Keratinocyte (primary cell): ENCODE measurements around the gene SRSF5. TPM values are rescaled to one million over a fixed set of nuclear protein-coding genes. Genes with fewer than 3 reads are reported as not detected.

ENCODE experiments used
- DNase-seq: peaks from one replicate; pipeline ENCODE4 v3.0.0-alpha.2; 2011; ENCODE audit warnings: low read depth, missing footprints, low spot score
- FAIRE-seq: peaks from 2 replicates; lab custom pipeline; 2011; peaks lifted over from hg19 to GRCh38; lab: Jason Lieb, UNC
- H2AFZ ChIP-seq: 2 replicates; pipeline ENCODE4 v1.6.0; 2012; ENCODE audit warnings: low read length, control low read depth, inconsistent platforms; ENCODE audit not compliant: control insufficient read depth
- H3K27ac ChIP-seq: 2 replicates; pipeline ENCODE4 v1.5.1; 2011; ENCODE audit warnings: low read length; ENCODE audit not compliant: control insufficient read depth, insufficient read depth
- H3K27me3 ChIP-seq: 3 replicates; pipeline ENCODE4 v1.6.0; 2011; ENCODE audit warnings: low read length; ENCODE audit not compliant: control insufficient read depth, insufficient read depth; ENCODE audit errors: extremely low read depth
- H3K36me3 ChIP-seq, 2 experiments: 2 replicates in 1 of 2; 3 replicates in 1 of 2; pipeline ENCODE4 v1.5.1; 2011; ENCODE audit warnings: low read length in 2 of 2, mild to moderate bottlenecking in 1 of 2; ENCODE audit not compliant: control insufficient read depth in 2 of 2, insufficient read depth in 2 of 2; ENCODE audit errors: extremely low read depth in 1 of 2
- H3K4me1 ChIP-seq: 3 replicates; pipeline ENCODE4 v1.5.1; 2011; ENCODE audit warnings: low read length; ENCODE audit not compliant: control insufficient read depth, insufficient read depth; ENCODE audit errors: extremely low read depth
- H3K4me2 ChIP-seq: 3 replicates; pipeline ENCODE4 v1.6.0; 2011; ENCODE audit warnings: low read depth, low read length; ENCODE audit not compliant: control insufficient read depth, insufficient read depth; ENCODE audit errors: extremely low read depth
- H3K4me3 ChIP-seq, 3 experiments: fragments of 200-600 bp in 1 of 3; sonication (generic) in 1 of 3; 2 replicates in 2 of 3; 3 replicates in 1 of 3; pipeline ENCODE4 v1.5.1; 2011 to 2016; ENCODE audit warnings: low read length in 3 of 3, mild to moderate bottlenecking in 3 of 3, control low read depth in 2 of 3, inconsistent platforms in 1 of 3, low read depth in 1 of 3, mixed read lengths in 1 of 3, mixed run types in 1 of 3, moderate library complexity in 1 of 3; ENCODE audit not compliant: control insufficient read depth in 2 of 3, insufficient read depth in 2 of 3; ENCODE audit errors: extremely low read depth in 1 of 3
- H3K79me2 ChIP-seq: 2 replicates; pipeline ENCODE4 v1.6.0; 2012; ENCODE audit warnings: low read length; ENCODE audit not compliant: control insufficient read depth, insufficient read depth
- H3K9ac ChIP-seq: 3 replicates; pipeline ENCODE4 v1.6.0; 2011; ENCODE audit warnings: low read length; ENCODE audit not compliant: control insufficient read depth, insufficient read depth; ENCODE audit errors: extremely low read depth
- H3K9me1 ChIP-seq: 3 replicates; pipeline ENCODE4 v1.6.0; 2011; ENCODE audit warnings: low read length; ENCODE audit not compliant: control insufficient read depth, insufficient read depth; ENCODE audit errors: extremely low read depth
- H3K9me3 ChIP-seq: 2 replicates; pipeline ENCODE4 v1.5.1; 2012; ENCODE audit warnings: low read depth, low read length; ENCODE audit not compliant: control insufficient read depth
- H4K20me1 ChIP-seq: 3 replicates; pipeline ENCODE4 v1.6.0; 2011; ENCODE audit warnings: low read length; ENCODE audit not compliant: control insufficient read depth, insufficient read depth; ENCODE audit errors: extremely low read depth
- CTCF ChIP-seq, 3 experiments: IDR thresholded peaks in 1 of 3; conservative IDR thresholded peaks in 1 of 3; optimal IDR thresholded peaks in 1 of 3; 2 replicates in 2 of 3; 3 replicates in 1 of 3; pipeline versions ENCODE3 to v1.5.1; 2011; ENCODE audit warnings: low read length in 3 of 3, mild to moderate bottlenecking in 3 of 3, moderate library complexity in 2 of 3, control low read depth in 1 of 3, inconsistent platforms in 1 of 3; ENCODE audit not compliant: insufficient read depth in 2 of 3; ENCODE audit errors: extremely low read depth in 1 of 3
- EZH2 ChIP-seq: IDR thresholded peaks from one replicate; pipeline ENCODE4 v1.6.1; 2012; ENCODE audit warnings: inconsistent platforms, mild to moderate bottlenecking, low read length, moderate library complexity
- dilution Hi-C: fragments of 300-500 bp; cut with MboI; formaldehyde crosslinking; loops from one replicate; pipeline ENCODE4 v1.7.0; 2020; ENCODE audit warnings: low sequenced_read_pairs; ENCODE audit not compliant: extremely low pct_ligation_motif_present
- polyA plus RNA-seq, 5 experiments: library from polyadenylated mRNA; depleted of rRNA in 3 of 5; stranded (reverse) in 3 of 5; stranded (forward) in 1 of 5; unstranded in 1 of 5; fragments of >200 nt; gene quantifications; 1 replicate in 1 of 5; 2 replicates in 3 of 5; 3 replicates in 1 of 5; pipeline versions ENCODE4 v1.2.1 to v1.2.3, GENCODE V29; 2011 to 2012; ENCODE audit warnings: missing spikeins in 2 of 5, low read depth in 1 of 5, low replicate concordance in 1 of 5

Gene SRSF5
- polyA plus RNA-seq, 1 donor (not counting 4 experiments of a cell fraction or from before 2014, with no cell fraction given), result 292 TPM

- H3K4me2 ChIP-seq, result no peak overlapping the region
- H3K9ac ChIP-seq, result no peak overlapping the region
- no peak for FAIRE-seq
- no peak for DNase-seq
- H4K20me1 ChIP-seq, result no peaks in the 10 kb centered on the region
- no peaks in the 10 kb centered on the region for H3K79me2 ChIP-seq
- peaks cover 4% of the 10 kb centered on the region for H3K27me3 ChIP-seq
- H3K9me1 ChIP-seq, result no peaks in the 10 kb centered on the region
- H3K4me1 ChIP-seq, result no peaks in the 10 kb centered on the region
- H2AFZ ChIP-seq, result no peak overlapping the region
- H3K27ac ChIP-seq, result no peak overlapping the region
- no peak overlapping the region for H3K4me3 ChIP-seq
- H3K36me3 ChIP-seq, result no peaks in the 10 kb centered on the region
- TF ChIP-seq EZH2 (no peak), CTCF (optimal IDR thresholded peaks at IDR 0.05 in 1 of 3, IDR thresholded peaks at IDR 0.05 in 1 of 3, conservative IDR thresholded peaks at IDR 0.05 in 1 of 3; ENCODE audit: extremely low read depth in 1 of 3, insufficient read depth in 2 of 3, low read length in 3 of 3) (no peak)
- H3K9me3 ChIP-seq, result no peaks in the 10 kb centered on the region
- dilution Hi-C loops, result no loop called here
These were observed 49.3 kb downstream of the SRSF5 start for GRCh38 chr14:69816216-69816615.

- H3K27ac ChIP-seq, result no peak overlapping the region
These were observed 51.8 kb downstream of the SRSF5 start for GRCh38 chr14:69818758-69819191.

More at GRCh38 chr14:69818758-69819191, 51.8 kb downstream of the SRSF5 start:
- no peak overlapping the region for H3K4me3 ChIP-seq
- H3K9me1 ChIP-seq, result no peaks in the 10 kb centered on the region
- H3K9me3 ChIP-seq, result no peaks in the 10 kb centered on the region
- H3K36me3 ChIP-seq, result no peaks in the 10 kb centered on the region
- no peak overlapping the region for H2AFZ ChIP-seq
- peaks cover 6% of the 10 kb centered on the region for H3K4me1 ChIP-seq
- no peaks in the 10 kb centered on the region for H4K20me1 ChIP-seq
- no peak overlapping the region for H3K9ac ChIP-seq
- peaks cover 4% of the 10 kb centered on the region for H3K27me3 ChIP-seq
- TF ChIP-seq CTCF (optimal IDR thresholded peaks at IDR 0.05 in 1 of 3, IDR thresholded peaks at IDR 0.05 in 1 of 3, conservative IDR thresholded peaks at IDR 0.05 in 1 of 3; ENCODE audit: extremely low read depth in 1 of 3, insufficient read depth in 2 of 3, low read length in 3 of 3), result peak; percentile 75 to 86 (median 77)
- TF ChIP-seq EZH2, result no peak
- no peak for DNase-seq
- peak; percentile 93 for FAIRE-seq
- dilution Hi-C loops, result no loop called here
- H3K4me2 ChIP-seq, result peak overlapping the region; percentile 27
- no peaks in the 10 kb centered on the region for H3K79me2 ChIP-seq
